Endothelial cell of umbilical vein (primary cell): Measurements from ENCODE around the gene SPATA31E1. TPM values are rescaled to one million over a fixed set of nuclear protein-coding genes. Genes with fewer than 3 reads are reported as not detected.

Experiments
- BruUV-seq: library from RNA; stranded (reverse); fragments of 400-500 nt; replicated peaks from 2 replicates; lab custom pipeline; 2021; lab: Mats Ljungman, UMichigan
- CTCF ChIA-PET: fragments of 300-600, 350-600 bp; sonication (Branson Sonifier 250); formaldehyde crosslinking; loops from one replicate; lab custom pipeline; 2021; ENCODE audit warnings: antibody characterized with exemption, inconsistent platforms; lab: Charles Lee
- POLR2A ChIA-PET: fragments of 300-600, 350-600 bp; sonication (Branson Sonifier 250); formaldehyde crosslinking; loops from one replicate; lab custom pipeline; 2021; ENCODE audit warnings: antibody characterized with exemption, inconsistent platforms; lab: Charles Lee
- DNase-seq: peaks from one replicate; pipeline ENCODE4 v3.0.0-alpha.2; 2011; ENCODE audit warnings: low read depth, low spot score
- FAIRE-seq: peaks from 2 replicates; lab custom pipeline; 2011; peaks lifted over from hg19 to GRCh38; lab: Jason Lieb, UNC
- H2AFZ ChIP-seq: 2 replicates; pipeline ENCODE4 v1.6.0; 2012; ENCODE audit warnings: low read depth, low read length, control low read depth, inconsistent platforms
- H3K27ac ChIP-seq: 2 replicates; pipeline ENCODE4 v1.5.1; 2011; ENCODE audit warnings: low read depth, mild to moderate bottlenecking, control low read depth, low read length, moderate library complexity; ENCODE audit not compliant: insufficient read depth
- H3K27me3 ChIP-seq, 2 experiments: 2 replicates each; pipeline versions ENCODE4 v1.6.0 to v1.6.1; 2011; ENCODE audit warnings: low read length in 2 of 2, mixed read lengths in 1 of 2; ENCODE audit not compliant: control insufficient read depth in 2 of 2, insufficient read depth in 2 of 2
- H3K36me3 ChIP-seq, 2 experiments: 2 replicates in 1 of 2; 3 replicates in 1 of 2; pipeline ENCODE4 v1.5.1; 2011; ENCODE audit warnings: low read length in 2 of 2, mild to moderate bottlenecking in 1 of 2, moderate library complexity in 1 of 2; ENCODE audit not compliant: control insufficient read depth in 2 of 2, insufficient read depth in 2 of 2; ENCODE audit errors: extremely low read depth in 1 of 2
- H3K4me1 ChIP-seq: 3 replicates; pipeline ENCODE4 v1.5.1; 2011; ENCODE audit warnings: mild to moderate bottlenecking, low read length; ENCODE audit not compliant: control insufficient read depth, insufficient read depth; ENCODE audit errors: extremely low read depth
- H3K4me2 ChIP-seq: 2 replicates; pipeline ENCODE4 v1.6.1; 2011; ENCODE audit warnings: low read length, control low read depth, mixed read lengths; ENCODE audit not compliant: insufficient read depth
- H3K4me3 ChIP-seq, 3 experiments: fragments of 200-600 bp in 1 of 3; sonication (generic), shearing (Covaris generic) in 1 of 3; replicated peaks in 1 of 3; 2 replicates each; pipeline ENCODE4 v1.5.1; 2011 to 2016; ENCODE audit warnings: control low read depth in 3 of 3, low read length in 3 of 3, mild to moderate bottlenecking in 2 of 3, inconsistent platforms in 1 of 3, low read depth in 1 of 3, moderate library complexity in 1 of 3; ENCODE audit not compliant: insufficient read depth in 1 of 3
- H3K79me2 ChIP-seq: 2 replicates; pipeline ENCODE4 v1.6.0; 2012; ENCODE audit warnings: low read length, inconsistent platforms; ENCODE audit not compliant: control insufficient read depth, insufficient read depth
- H3K9ac ChIP-seq: replicated peaks from 2 replicates; pipeline ENCODE3; 2011; ENCODE audit warnings: low read length, control low read depth; ENCODE audit not compliant: insufficient read depth; ENCODE audit errors: extremely low read depth
- H3K9me1 ChIP-seq: replicated peaks from 3 replicates; pipeline ENCODE4 v1.6.0; 2011; ENCODE audit warnings: mild to moderate bottlenecking, low read length; ENCODE audit not compliant: control insufficient read depth, insufficient read depth; ENCODE audit errors: extremely low read depth
- H3K9me3 ChIP-seq: replicated peaks from 2 replicates; pipeline ENCODE4 v1.5.1; 2012; ENCODE audit warnings: low read length, inconsistent platforms; ENCODE audit not compliant: control insufficient read depth, insufficient read depth
- H4K20me1 ChIP-seq: replicated peaks from 2 replicates; pipeline ENCODE3; 2011; ENCODE audit warnings: mild to moderate bottlenecking, low read length; ENCODE audit not compliant: control insufficient read depth, insufficient read depth; ENCODE audit errors: extremely low read depth
- EZH2 ChIP-seq: IDR thresholded peaks from 2 replicates; pipeline ENCODE4 v1.6.1; 2012; ENCODE audit warnings: borderline replicate concordance, low read depth, mild to moderate bottlenecking, moderate library complexity, low read length, inconsistent platforms; ENCODE audit not compliant: severe bottlenecking
- FOS ChIP-seq: IDR thresholded peaks from 2 replicates; pipeline ENCODE4 v1.6.1; 2011; ENCODE audit warnings: mild to moderate bottlenecking, low read length, moderate library complexity, borderline replicate concordance; ENCODE audit not compliant: insufficient read depth
- GATA2 ChIP-seq: IDR thresholded peaks from 2 replicates; pipeline ENCODE4 v1.7.0; 2011; ENCODE audit warnings: low read depth, mild to moderate bottlenecking, moderate library complexity, mixed read lengths, low read length; ENCODE audit not compliant: insufficient read length, insufficient read depth
- JUN ChIP-seq: IDR thresholded peaks from 2 replicates; pipeline ENCODE4 v1.6.1; 2011; ENCODE audit warnings: borderline replicate concordance, low read depth; ENCODE audit not compliant: insufficient read length, insufficient read depth
- MYC ChIP-seq: IDR thresholded peaks from one replicate; pipeline ENCODE4 v1.6.1; 2011; ENCODE audit warnings: mild to moderate bottlenecking, low read depth, low read length
- POLR2A ChIP-seq: IDR thresholded peaks from 2 replicates; pipeline ENCODE4 v1.6.1; 2012; ENCODE audit warnings: low read depth, mild to moderate bottlenecking, control low read depth, low read length
- POLR2AphosphoS5 ChIP-seq: IDR thresholded peaks from 2 replicates; pipeline ENCODE4 v1.6.1; 2012; ENCODE audit warnings: low read depth, mild to moderate bottlenecking, control low read depth, low read length, moderate library complexity; ENCODE audit not compliant: insufficient read depth
- dilution Hi-C: fragments of 300-500 bp; cut with MboI; formaldehyde crosslinking; loops from one replicate; pipeline ENCODE4 v1.15.0; 2019; ENCODE audit warnings: low sequenced_read_pairs; ENCODE audit not compliant: extremely low pct_ligation_motif_present
- intact Hi-C: fragments of 100-400 bp; cut with micrococcal nuclease; formaldehyde crosslinking; loops from one replicate; pipeline ENCODE4 v1.10.0; 2022
- polyA plus RNA-seq, 4 experiments: library from polyadenylated mRNA; depleted of rRNA in 3 of 4; stranded (reverse) in 3 of 4; unstranded in 1 of 4; fragments of >200 nt; gene quantifications; 2 replicates each; pipeline versions ENCODE4 v1.2.1 to v1.2.3, GENCODE V29; 2011 to 2012; ENCODE audit warnings: missing spikeins in 1 of 4
- total RNA-seq: library from RNA; stranded (reverse); gene quantifications from 2 replicates; pipeline ENCODE4 v1.2.3, GENCODE V29; 2021
- TF ChIP-seq, protein P1 (sequence below), 2 donors: IDR thresholded peaks; 1 replicate in 1 of 2; 2 replicates in 1 of 2; pipeline ENCODE4 v1.5.1; 2011; ENCODE audit warnings: low read length in 2 of 2, mild to moderate bottlenecking in 2 of 2, moderate library complexity in 2 of 2, control low read depth in 1 of 2, inconsistent platforms in 1 of 2, low read depth in 1 of 2; ENCODE audit not compliant: insufficient read depth in 1 of 2; ENCODE audit errors: extremely low read depth in 1 of 2
- TF ChIP-seq, protein P2 (sequence below): IDR thresholded peaks from 2 replicates; pipeline ENCODE4 v1.6.1; 2011; ENCODE audit not compliant: insufficient read depth, insufficient read length

The SPATA31E1 gene
- total and polyA plus RNA-seq, 2 donors (not counting 3 experiments of a cell fraction or from before 2014, with no cell fraction given) = not detected

DNA sequence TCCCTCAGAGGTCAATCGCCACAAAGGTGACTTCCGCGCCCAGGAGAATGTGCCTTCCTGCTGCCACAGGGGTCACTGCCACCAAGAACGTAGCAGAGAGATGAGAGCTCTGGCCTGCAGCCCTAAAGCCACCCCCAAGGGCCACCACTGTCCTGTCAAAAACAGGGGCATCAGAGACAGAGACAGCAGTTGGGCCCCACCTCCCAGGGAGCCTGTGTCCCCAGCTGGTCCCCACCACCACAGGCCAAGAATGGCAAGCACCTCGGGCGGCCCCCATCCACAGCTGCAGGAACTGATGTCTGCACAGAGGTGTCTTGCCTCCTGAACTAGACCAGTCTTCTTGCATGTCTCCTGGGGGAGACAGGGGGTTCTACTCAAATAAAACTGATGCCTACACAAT lies 5.8 kb downstream of the SPATA31E1 start:
- Histone ChIP-seq H3K9me1 (no peaks in the 10 kb centered on the region), H3K4me1 (no peaks in the 10 kb centered on the region), H3K4me2 (no peak overlapping the region), H3K36me3 (no peaks in the 10 kb centered on the region), H3K9ac (no peak overlapping the region), H3K27ac (no peak overlapping the region), H4K20me1 (no peaks in the 10 kb centered on the region), H3K79me2 (no peaks in the 10 kb centered on the region), H3K4me3 (no peak overlapping the region), H2AFZ (no peak overlapping the region), H3K9me3 (no peaks in the 10 kb centered on the region), H3K27me3 (no peaks in the 10 kb centered on the region)
- TF ChIP-seq JUN (no peak), POLR2A (no peak), FOS (no peak), EZH2 (no peak), MYC (no peak), POLR2AphosphoS5 (no peak), GATA2 (no peak)
- TF ChIP-seq, protein P1, sequence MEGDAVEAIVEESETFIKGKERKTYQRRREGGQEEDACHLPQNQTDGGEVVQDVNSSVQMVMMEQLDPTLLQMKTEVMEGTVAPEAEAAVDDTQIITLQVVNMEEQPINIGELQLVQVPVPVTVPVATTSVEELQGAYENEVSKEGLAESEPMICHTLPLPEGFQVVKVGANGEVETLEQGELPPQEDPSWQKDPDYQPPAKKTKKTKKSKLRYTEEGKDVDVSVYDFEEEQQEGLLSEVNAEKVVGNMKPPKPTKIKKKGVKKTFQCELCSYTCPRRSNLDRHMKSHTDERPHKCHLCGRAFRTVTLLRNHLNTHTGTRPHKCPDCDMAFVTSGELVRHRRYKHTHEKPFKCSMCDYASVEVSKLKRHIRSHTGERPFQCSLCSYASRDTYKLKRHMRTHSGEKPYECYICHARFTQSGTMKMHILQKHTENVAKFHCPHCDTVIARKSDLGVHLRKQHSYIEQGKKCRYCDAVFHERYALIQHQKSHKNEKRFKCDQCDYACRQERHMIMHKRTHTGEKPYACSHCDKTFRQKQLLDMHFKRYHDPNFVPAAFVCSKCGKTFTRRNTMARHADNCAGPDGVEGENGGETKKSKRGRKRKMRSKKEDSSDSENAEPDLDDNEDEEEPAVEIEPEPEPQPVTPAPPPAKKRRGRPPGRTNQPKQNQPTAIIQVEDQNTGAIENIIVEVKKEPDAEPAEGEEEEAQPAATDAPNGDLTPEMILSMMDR (IDR thresholded peaks at IDR 0.05; ENCODE audit: extremely low read depth in 1 of 2, insufficient read depth in 1 of 2, low read depth in 1 of 2, low read length in 2 of 2) = no peak
- TF ChIP-seq, protein P2, sequence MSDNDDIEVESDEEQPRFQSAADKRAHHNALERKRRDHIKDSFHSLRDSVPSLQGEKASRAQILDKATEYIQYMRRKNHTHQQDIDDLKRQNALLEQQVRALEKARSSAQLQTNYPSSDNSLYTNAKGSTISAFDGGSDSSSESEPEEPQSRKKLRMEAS = no peak
- dilution Hi-C loops = no loop called here
- intact Hi-C loops = no loop called here
- FAIRE-seq (no peak), DNase-seq (no peak)
- CTCF ChIA-PET = no interaction called here
- POLR2A ChIA-PET = no interaction called here
- no TSS peak for BruUV-seq
